Measurements from ENCODE around the gene NDUFA3.
"Not testable (repeated sequence)": the region's sequence is repeated elsewhere in the genome, so short reads cannot be mapped to it uniquely, and the experiment has no call there.

The NDUFA3 gene

GRCh38 chr19:54102421-54103169 lies at the start of gene NDUFA3:
Gene NDUFA3, plus strand, starts transcription at chr19:54102855. Its CDS starts 24 bp downstream, at chr19:54102879.
- peak; percentile 97 for DNase-seq (ENCODE audit: low spot score)

DNA sequence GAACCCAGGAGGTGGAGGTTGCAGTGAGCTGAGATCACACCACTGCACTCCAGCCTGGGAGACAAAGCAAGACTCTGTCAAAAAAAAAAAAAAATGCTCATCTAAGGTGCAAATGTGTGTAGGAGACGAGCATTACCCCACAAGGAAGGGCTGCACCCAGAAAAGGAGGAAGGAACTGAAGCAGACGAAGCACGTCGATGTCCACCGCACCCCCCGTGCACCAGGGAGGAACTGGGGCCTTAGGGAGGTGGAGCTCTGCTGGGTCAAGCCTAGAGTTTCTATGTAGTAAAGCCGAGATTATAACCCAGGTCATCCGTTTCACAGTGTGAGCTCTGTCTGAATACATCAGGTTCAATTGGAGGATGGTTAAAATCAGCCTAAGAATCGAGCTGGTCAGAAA lies 40.0 kb upstream of the NDUFA3 start:
- DNase-seq (ENCODE audit: low spot score) = no peak

GRCh38 chr19:54063350-54064116 lies 39.1 kb upstream of the NDUFA3 start, which contains the start of gene VSTM1:
Gene VSTM1, minus strand, starts transcription at chr19:54063897. Its CDS starts 120 bp downstream, at chr19:54063777.
- no peak for DNase-seq (ENCODE audit: low spot score)

GRCh38 chr19:54069470-54069869 lies 33.2 kb upstream of the NDUFA3 start:
- DNase-seq (ENCODE audit: low spot score) = no peak

- no peak for DNase-seq (ENCODE audit: low spot score)
Observed at GRCh38 chr19:54073829-54074228, 28.8 kb upstream of the NDUFA3 start.

DNA sequence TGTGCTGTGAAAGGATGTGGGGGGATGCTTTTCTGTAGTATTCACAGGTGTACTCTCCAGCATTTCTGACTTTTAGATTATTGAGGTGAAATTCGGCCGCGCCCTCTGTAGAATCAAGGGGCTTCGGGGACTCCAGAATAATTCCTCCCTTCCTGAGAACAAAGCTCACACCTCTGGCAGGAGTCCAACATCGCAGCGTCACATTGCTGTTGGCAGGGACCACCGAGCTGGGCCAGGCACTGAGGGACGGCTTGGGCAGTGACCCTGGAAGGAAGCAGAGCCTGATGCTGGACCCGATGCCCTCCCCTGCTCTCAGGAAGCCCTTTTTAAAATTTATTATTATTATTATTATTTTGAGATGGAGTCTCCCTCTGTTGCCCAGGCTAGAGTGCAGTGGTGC lies 27.8 kb upstream of the NDUFA3 start:
- no peak for DNase-seq (ENCODE audit: low spot score)

GRCh38 chr19:54077334-54077733 lies 25.3 kb upstream of the NDUFA3 start:
- peak; percentile 19 for DNase-seq (ENCODE audit: low spot score)

DNA sequence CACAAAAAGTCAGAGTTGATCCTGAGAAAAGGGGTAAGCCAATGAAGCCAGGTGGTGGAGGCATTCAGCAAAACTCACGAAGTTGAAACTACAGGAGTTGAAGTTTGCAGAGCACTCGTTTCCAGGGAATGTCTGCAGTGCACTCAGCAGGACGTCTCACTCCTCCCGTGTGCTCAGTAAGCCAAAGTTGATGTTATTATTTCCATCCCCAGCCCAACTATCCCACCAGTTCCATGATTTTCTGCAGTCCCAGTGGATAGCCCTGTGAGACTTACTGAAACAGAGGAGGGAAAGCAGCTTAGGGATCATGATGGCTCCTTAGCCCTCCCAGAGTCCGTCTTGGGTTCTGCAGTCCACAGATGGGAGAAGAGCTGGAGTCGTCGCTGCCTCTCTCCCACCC lies 21.6 kb upstream of the NDUFA3 start, which contains the start of gene TARM1:
Gene TARM1, minus strand, starts transcription at position 334 of the 400 bp plus-strand sequence. Its CDS starts 25 bp downstream, at position 309.
- DNase-seq (ENCODE audit: low spot score) = no peak

DNA sequence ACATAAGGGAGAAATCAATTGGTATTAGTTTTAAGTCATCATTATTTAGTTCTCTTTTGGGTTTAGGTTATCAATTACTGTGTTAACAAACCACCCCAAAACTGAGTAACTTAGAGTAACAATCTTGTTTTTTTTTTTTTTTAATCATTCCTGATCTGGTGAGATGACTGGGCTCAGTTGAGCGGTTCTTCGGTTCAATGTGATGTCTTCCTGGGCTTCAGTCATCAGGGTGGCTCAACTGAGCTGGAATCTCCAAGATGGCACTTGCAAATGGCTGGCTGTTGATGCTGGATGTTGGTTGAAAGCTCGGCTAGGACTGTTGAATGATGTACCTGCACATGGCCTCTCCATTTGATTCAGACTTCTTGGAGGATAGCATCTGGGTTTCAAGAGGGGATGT lies 18.2 kb upstream of the NDUFA3 start:
- no peak for DNase-seq (ENCODE audit: low spot score)

DNA sequence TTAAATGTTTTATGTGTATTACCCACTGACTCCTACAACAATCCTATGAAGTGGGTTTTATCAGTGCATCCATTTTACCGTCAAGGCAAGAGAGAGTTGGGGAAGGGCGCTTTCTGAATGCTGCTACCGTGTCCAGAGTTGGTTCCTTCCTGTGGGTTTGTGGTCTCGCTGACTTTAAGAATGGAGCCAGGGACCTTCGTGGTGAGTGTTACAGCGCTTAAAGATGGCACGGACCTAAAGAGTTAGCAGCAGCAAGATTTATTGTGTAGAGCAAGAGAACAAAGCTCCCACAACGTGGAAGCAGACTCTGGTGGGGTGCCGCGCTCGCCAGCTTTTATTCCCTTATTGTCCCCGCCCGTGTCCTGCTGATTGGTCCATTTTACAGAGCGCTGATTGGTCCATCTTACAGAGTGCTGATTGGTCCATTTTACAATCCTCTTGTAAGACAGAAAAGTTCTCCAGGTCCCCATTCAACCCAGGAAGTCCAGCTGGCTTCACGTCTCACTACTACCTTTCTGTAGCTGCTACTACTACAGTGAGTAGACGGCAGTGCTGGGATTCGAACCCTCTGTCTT lies 8.1 kb upstream of the NDUFA3 start:
- DNase-seq (ENCODE audit: low spot score) = no peak

- DNase-seq (ENCODE audit: low spot score) = no peak
Observed at GRCh38 chr19:54095136-54095858, 7.4 kb upstream of the NDUFA3 start.

GRCh38 chr19:54095859-54096616 lies 6.6 kb upstream of the NDUFA3 start:
- not testable (repeated sequence) for DNase-seq (ENCODE audit: low spot score)

DNA sequence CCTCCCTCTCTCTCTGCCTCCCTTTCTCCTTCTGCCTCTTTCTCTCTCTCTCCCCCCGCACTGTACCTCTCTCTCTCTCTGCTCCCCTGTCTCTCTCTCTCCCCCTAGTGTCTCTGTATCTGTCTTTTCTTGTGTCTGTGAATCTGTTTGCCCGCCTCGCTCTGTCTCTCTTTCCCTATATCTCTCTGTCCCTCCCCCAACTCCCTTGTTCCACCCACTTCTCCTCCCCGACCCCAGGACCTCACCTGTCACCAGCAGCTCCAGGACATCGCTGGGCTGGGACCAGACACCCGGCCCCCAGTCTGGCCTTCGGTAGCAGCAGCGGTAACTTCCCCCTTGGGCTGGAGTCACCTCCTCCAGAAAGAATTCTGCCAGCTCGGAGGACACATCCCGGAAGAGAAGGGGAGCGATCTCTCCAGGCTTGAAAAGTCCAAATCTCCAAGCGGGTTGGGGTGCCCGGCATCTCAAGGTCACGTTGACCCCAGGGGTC lies 6.0 kb upstream of the NDUFA3 start:
- DNase-seq (ENCODE audit: low spot score) = peak; percentile 11

GRCh38 chr19:54099190-54099902 lies 3.3 kb upstream of the NDUFA3 start:
- no peak for DNase-seq (ENCODE audit: low spot score)

DNA sequence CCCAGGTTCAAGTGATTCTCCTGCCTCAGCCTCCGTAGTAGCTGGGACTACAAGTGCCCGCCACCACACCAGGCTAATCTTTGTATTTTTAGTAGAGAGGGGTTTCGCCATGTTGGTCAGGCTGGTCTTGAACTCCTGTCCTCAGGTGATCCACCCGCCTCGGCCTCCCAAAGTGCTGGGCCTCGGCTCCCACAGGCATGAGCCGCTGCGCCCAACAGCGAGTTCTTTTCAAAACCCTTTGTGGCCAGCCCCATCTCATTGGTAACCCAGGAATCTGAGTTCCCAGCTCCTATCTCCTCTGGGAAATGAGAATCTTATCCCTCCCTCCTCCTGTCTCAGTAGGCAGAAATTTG lies 2.8 kb upstream of the NDUFA3 start:
- DNase-seq (ENCODE audit: low spot score) = not testable (repeated sequence)

GRCh38 chr19:54100561-54100960 lies 2.1 kb upstream of the NDUFA3 start, which contains the start of gene OSCAR:
Gene OSCAR, minus strand, starts transcription at chr19:54100803. Its CDS starts 11 bp downstream, at chr19:54100792.
- DNase-seq (ENCODE audit: low spot score) = peak; percentile 40

GRCh38 chr19:54104998-54105715 lies 2.5 kb downstream of the NDUFA3 start:
- no peak for DNase-seq (ENCODE audit: low spot score)

- DNase-seq (ENCODE audit: low spot score) = no peak
Observed at GRCh38 chr19:54105796-54106195, 3.1 kb downstream of the NDUFA3 start.

GRCh38 chr19:54106716-54107115 lies 4.1 kb downstream of the NDUFA3 start:
- DNase-seq (ENCODE audit: low spot score) = no peak

Measured in pons (tissue), 1 donor.